ENCODE measurements around the gene HDAC6. TPM values are rescaled to one million over a fixed set of nuclear protein-coding genes. Genes with fewer than 3 reads are reported as not detected.
A peak's percentile ranks its signal among the peaks of the same experiment; 100 is the strongest.

Gene HDAC6
- total RNA-seq: 58.6 TPM

GRCh38 chrX:48801280-48802088 is at the start of gene HDAC6:
Gene HDAC6, plus strand, starts transcription at chrX:48802067. Its CDS starts 626 bp downstream, at chrX:48802693.
- DNase-seq: peak; percentile 97

- no peak for DNase-seq
These were observed 49.4 kb upstream of the HDAC6 start for GRCh38 chrX:48752498-48752897.

- no peak for DNase-seq
These were observed 48.1 kb upstream of the HDAC6 start for GRCh38 chrX:48753708-48754228.

GRCh38 chrX:48754238-48754637 is 47.6 kb upstream of the HDAC6 start:
- DNase-seq: no peak

- no peak for DNase-seq
These were observed 40.0 kb upstream of the HDAC6 start, which contains the start of gene GLOD5 for GRCh38 chrX:48761674-48762471. Gene GLOD5, plus strand, starts transcription at chrX:48761747. Its CDS starts 44 bp downstream, at chrX:48761791.

- DNase-seq: no peak
These were observed 32.6 kb upstream of the HDAC6 start for GRCh38 chrX:48769230-48769629.

GRCh38 chrX:48770296-48770695 is 31.6 kb upstream of the HDAC6 start:
- DNase-seq: no peak

- no peak for DNase-seq
These were observed 29.3 kb upstream of the HDAC6 start for GRCh38 chrX:48772602-48773001.

- no peak for DNase-seq
These were observed 24.9 kb upstream of the HDAC6 start for GRCh38 chrX:48776818-48777439.

GRCh38 chrX:48779399-48779798 is 22.5 kb upstream of the HDAC6 start:
- DNase-seq: no peak

GRCh38 chrX:48781705-48782104 is 20.2 kb upstream of the HDAC6 start:
- DNase-seq: no peak

GRCh38 chrX:48782216-48782615 is 19.7 kb upstream of the HDAC6 start:
- no peak for DNase-seq

GRCh38 chrX:48782795-48783194 is 19.1 kb upstream of the HDAC6 start:
- DNase-seq: no peak

GRCh38 chrX:48784726-48785125 is 17.1 kb upstream of the HDAC6 start:
- DNase-seq: no peak

GRCh38 chrX:48785186-48785539 is 16.7 kb upstream of the HDAC6 start:
- DNase-seq: no peak

GRCh38 chrX:48785540-48786214 is 16.2 kb upstream of the HDAC6 start:
- no peak for DNase-seq

- no peak for DNase-seq
These were observed 15.5 kb upstream of the HDAC6 start, which contains the start of gene GATA1 for GRCh38 chrX:48786341-48786800. Gene GATA1, plus strand, starts transcription at chrX:48786590. Its CDS starts 4,520 bp downstream, at chrX:48791110.

- DNase-seq: no peak
These were observed 14.9 kb upstream of the HDAC6 start for GRCh38 chrX:48786825-48787504.

GRCh38 chrX:48787505-48788443 is 14.1 kb upstream of the HDAC6 start:
- no peak for DNase-seq
